C4-2B (cell line): Measurements from ENCODE around the gene LRFN2.

Experiments
- CTCF ChIP-seq: fragments of 450-650 bp; conservative IDR thresholded peaks from 2 replicates; pipeline ENCODE4 v1.5.1; 2017; ENCODE audit warnings: mild to moderate bottlenecking
- ZFX ChIP-seq: fragments of 450-650 bp; IDR thresholded peaks from 2 replicates; pipeline ENCODE4 v1.6.1; 2017

GRCh38 chr6:40352527-40353170 lies 234.5 kb downstream of the LRFN2 start:
- TF ChIP-seq CTCF (no peak), ZFX (no peak)
